Mesothelial cell of epicardium (in vitro differentiated cells): Measurements from ENCODE around the gene ATF7IP. TPM values are rescaled to one million over a fixed set of nuclear protein-coding genes. Genes with fewer than 3 reads are reported as not detected.

Source experiments
- DNase-seq, 2 experiments: peaks; one replicate each; pipeline ENCODE4 v3.0.0; 2021; ENCODE audit warnings: low spot score in 2 of 2; ENCODE audit not compliant: unreplicated experiment in 2 of 2
- H3K27ac Mint-ChIP-seq: 2 replicates; pipeline ENCODE4 v1.8.0; 2021; ENCODE audit warnings: mixed read lengths
- H3K27me3 Mint-ChIP-seq: 2 replicates; pipeline ENCODE4 v1.8.0; 2021; ENCODE audit warnings: low read depth, mixed read lengths
- H3K36me3 Mint-ChIP-seq: 2 replicates; pipeline ENCODE4 v1.8.0; 2021; ENCODE audit warnings: mixed read lengths
- H3K4me1 Mint-ChIP-seq: 2 replicates; pipeline ENCODE4 v1.8.0; 2021; ENCODE audit warnings: mixed read lengths
- H3K4me3 Mint-ChIP-seq: 2 replicates; pipeline ENCODE4 v1.8.0; 2021; ENCODE audit warnings: mild to moderate bottlenecking, moderate library complexity, mixed read lengths
- H3K9me3 Mint-ChIP-seq: 2 replicates; pipeline ENCODE4 v1.8.0; 2021; ENCODE audit warnings: mixed read lengths
- CTCF ChIP-seq: fragments of 200-600 bp; sonication (generic); IDR thresholded peaks from one replicate; pipeline ENCODE4 v1.5.0; 2021; ENCODE audit warnings: antibody characterized with exemption; ENCODE audit not compliant: unreplicated experiment
- total RNA-seq: library from RNA; stranded (reverse); gene quantifications from 3 replicates; pipeline ENCODE4 v1.2.1, GENCODE V29; 2021

ATF7IP gene
- total RNA-seq, 1 donor from 2014 or later, result 192 TPM

- H3K9me3 Mint-ChIP-seq, result no peaks in the 10 kb centered on the region
- H3K4me3 Mint-ChIP-seq, result no peak overlapping the region
- TF ChIP-seq CTCF, result no peak
These were observed 166.7 kb downstream of the ATF7IP start for GRCh38 chr12:14532152-14532551.

GRCh38 chr12:14537088-14537487 lies 171.6 kb downstream of the ATF7IP start:
- Mint-ChIP-seq H3K4me3 (no peak overlapping the region), H3K27ac (no peak overlapping the region), H3K4me1 (no peaks in the 10 kb centered on the region), H3K27me3 (no peaks in the 10 kb centered on the region), H3K36me3 (peaks cover 43% of the 10 kb centered on the region), H3K9me3 (no peaks in the 10 kb centered on the region)
- DNase-seq, result no peak
- TF ChIP-seq CTCF, result no peak

More at GRCh38 chr12:14532152-14532551, 166.7 kb downstream of the ATF7IP start:
- Mint-ChIP-seq H3K36me3 (peaks cover 40% of the 10 kb centered on the region), H3K27me3 (no peaks in the 10 kb centered on the region), H3K27ac (no peak overlapping the region), H3K4me1 (no peaks in the 10 kb centered on the region)
- DNase-seq, result no peak

- Mint-ChIP-seq H3K4me3 (no peak overlapping the region), H3K9me3 (no peaks in the 10 kb centered on the region), H3K4me1 (no peaks in the 10 kb centered on the region), H3K27me3 (no peaks in the 10 kb centered on the region), H3K27ac (no peak overlapping the region), H3K36me3 (peaks cover 27% of the 10 kb centered on the region)
- DNase-seq, result no peak
- TF ChIP-seq CTCF, result no peak
These were observed 175.4 kb downstream of the ATF7IP start for GRCh38 chr12:14540801-14541462.

GRCh38 chr12:14545144-14546124 lies 180.0 kb downstream of the ATF7IP start:
- no peak for TF ChIP-seq CTCF
- H3K27ac Mint-ChIP-seq, result no peak overlapping the region
- H3K27me3 Mint-ChIP-seq, result no peaks in the 10 kb centered on the region
- no peaks in the 10 kb centered on the region for H3K4me1 Mint-ChIP-seq
- no peaks in the 10 kb centered on the region for H3K9me3 Mint-ChIP-seq
- H3K36me3 Mint-ChIP-seq, result peaks cover 31% of the 10 kb centered on the region
- H3K4me3 Mint-ChIP-seq, result no peak overlapping the region
- DNase-seq, result no peak

- Mint-ChIP-seq H3K36me3 (peaks cover 34% of the 10 kb centered on the region), H3K4me1 (no peaks in the 10 kb centered on the region), H3K4me3 (no peak overlapping the region), H3K9me3 (peaks cover 4% of the 10 kb centered on the region), H3K27ac (no peak overlapping the region), H3K27me3 (no peaks in the 10 kb centered on the region)
- DNase-seq, result no peak
- no peak for TF ChIP-seq CTCF
These were observed 182.1 kb downstream of the ATF7IP start for GRCh38 chr12:14547571-14547970.
